Measurements from ENCODE around the gene GPR4. TPM values are rescaled to one million over a fixed set of nuclear protein-coding genes. Genes with fewer than 3 reads are reported as not detected.
A peak's percentile ranks its signal among the peaks of the same experiment; 100 is the strongest.

The GPR4 gene
- polyA plus RNA-seq, 1 of the 3 experiments (the other 2 are of a cell fraction) = 0.69 TPM

DNA sequence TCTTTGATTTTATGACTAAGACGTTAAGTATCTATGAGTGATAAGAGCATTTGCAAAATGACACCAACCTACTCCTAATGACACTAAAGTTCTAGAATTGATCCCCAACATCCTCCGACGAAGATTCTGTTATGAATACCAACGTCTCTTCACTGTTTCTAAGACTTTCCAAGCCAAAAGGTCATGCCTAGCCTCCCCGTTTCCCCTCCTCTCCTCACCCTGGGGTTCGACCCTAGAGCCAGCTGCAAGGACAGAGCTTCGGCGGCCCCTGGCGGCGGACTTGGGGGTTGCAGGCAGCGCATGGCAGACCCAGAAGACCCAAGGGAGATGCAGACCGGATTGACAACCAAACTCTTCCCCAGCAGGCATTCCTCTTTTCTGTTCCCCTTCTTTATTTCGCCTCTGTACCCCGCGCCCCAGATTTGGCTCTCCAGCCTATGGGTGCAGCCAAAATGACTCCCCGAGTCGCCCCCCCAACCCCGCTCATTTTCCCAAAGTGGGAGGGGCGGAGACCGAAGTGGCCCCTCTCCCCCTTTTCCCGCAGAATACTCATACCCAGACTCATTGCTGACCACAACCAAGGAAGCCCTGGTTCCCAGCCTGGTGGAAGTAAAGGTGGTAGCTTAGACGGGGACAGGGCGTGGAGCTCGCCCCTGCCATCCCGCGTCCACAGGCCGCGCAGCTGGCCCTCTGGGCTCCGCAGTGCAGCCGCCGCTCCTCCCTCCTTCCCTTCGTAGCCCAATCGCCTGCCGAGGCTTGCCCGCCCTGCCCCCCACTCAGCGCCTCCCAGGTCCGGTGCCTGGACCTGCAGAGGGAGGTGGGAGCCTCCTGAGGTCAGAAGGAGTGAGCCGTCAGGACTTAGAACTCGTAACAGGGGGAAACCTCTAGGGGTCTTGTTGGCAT is 41.3 kb upstream of the GPR4 start (continued):
- TF ChIP-seq, protein P1, sequence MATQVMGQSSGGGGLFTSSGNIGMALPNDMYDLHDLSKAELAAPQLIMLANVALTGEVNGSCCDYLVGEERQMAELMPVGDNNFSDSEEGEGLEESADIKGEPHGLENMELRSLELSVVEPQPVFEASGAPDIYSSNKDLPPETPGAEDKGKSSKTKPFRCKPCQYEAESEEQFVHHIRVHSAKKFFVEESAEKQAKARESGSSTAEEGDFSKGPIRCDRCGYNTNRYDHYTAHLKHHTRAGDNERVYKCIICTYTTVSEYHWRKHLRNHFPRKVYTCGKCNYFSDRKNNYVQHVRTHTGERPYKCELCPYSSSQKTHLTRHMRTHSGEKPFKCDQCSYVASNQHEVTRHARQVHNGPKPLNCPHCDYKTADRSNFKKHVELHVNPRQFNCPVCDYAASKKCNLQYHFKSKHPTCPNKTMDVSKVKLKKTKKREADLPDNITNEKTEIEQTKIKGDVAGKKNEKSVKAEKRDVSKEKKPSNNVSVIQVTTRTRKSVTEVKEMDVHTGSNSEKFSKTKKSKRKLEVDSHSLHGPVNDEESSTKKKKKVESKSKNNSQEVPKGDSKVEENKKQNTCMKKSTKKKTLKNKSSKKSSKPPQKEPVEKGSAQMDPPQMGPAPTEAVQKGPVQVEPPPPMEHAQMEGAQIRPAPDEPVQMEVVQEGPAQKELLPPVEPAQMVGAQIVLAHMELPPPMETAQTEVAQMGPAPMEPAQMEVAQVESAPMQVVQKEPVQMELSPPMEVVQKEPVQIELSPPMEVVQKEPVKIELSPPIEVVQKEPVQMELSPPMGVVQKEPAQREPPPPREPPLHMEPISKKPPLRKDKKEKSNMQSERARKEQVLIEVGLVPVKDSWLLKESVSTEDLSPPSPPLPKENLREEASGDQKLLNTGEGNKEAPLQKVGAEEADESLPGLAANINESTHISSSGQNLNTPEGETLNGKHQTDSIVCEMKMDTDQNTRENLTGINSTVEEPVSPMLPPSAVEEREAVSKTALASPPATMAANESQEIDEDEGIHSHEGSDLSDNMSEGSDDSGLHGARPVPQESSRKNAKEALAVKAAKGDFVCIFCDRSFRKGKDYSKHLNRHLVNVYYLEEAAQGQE (IDR thresholded peaks at IDR 0.05; ENCODE audit: low read depth, low read length) = 0 out of 2 replicates have a peak, but pooled peaks have one; percentile 51
- TF ChIP-seq YY1 (IDR thresholded peaks at IDR 0.05; ENCODE audit: low read depth) = no peak
- no peak for TF ChIP-seq FOXM1 (IDR thresholded peaks at IDR 0.05; ENCODE audit: low read depth)
- TF ChIP-seq, protein P2, sequence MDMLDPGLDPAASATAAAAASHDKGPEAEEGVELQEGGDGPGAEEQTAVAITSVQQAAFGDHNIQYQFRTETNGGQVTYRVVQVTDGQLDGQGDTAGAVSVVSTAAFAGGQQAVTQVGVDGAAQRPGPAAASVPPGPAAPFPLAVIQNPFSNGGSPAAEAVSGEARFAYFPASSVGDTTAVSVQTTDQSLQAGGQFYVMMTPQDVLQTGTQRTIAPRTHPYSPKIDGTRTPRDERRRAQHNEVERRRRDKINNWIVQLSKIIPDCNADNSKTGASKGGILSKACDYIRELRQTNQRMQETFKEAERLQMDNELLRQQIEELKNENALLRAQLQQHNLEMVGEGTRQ (IDR thresholded peaks at IDR 0.05; ENCODE audit: borderline replicate concordance, low read depth, low read length) = no peak
- 0 out of 2 replicates have a peak, but pooled peaks have one; percentile 15 for TF ChIP-seq RCOR1 (IDR thresholded peaks at IDR 0.05; ENCODE audit: low read length)
- no peak for TF ChIP-seq RFX5 (IDR thresholded peaks at IDR 0.05; ENCODE audit: low read length)
- no peak; the same call in 1 of the 2 replicates for TF ChIP-seq MXI1 (IDR thresholded peaks at IDR 0.05; ENCODE audit: low read depth, low read length)
- no peak for TF ChIP-seq GABPA (IDR thresholded peaks at IDR 0.05; ENCODE audit: low read depth)
- no peak for TF ChIP-seq ELF1 (IDR thresholded peaks at IDR 0.05)
- 0 out of 2 replicates have a peak, but pooled peaks have one; percentile 18 for TF ChIP-seq TAF1 (IDR thresholded peaks at IDR 0.05; ENCODE audit: borderline replicate concordance, low read depth, low read length)
- no peak for TF ChIP-seq MEF2A (IDR thresholded peaks at IDR 0.05; ENCODE audit: borderline replicate concordance, low read depth)
- TF ChIP-seq NFIC (IDR thresholded peaks at IDR 0.05; ENCODE audit: borderline replicate concordance) = no peak

DNA sequence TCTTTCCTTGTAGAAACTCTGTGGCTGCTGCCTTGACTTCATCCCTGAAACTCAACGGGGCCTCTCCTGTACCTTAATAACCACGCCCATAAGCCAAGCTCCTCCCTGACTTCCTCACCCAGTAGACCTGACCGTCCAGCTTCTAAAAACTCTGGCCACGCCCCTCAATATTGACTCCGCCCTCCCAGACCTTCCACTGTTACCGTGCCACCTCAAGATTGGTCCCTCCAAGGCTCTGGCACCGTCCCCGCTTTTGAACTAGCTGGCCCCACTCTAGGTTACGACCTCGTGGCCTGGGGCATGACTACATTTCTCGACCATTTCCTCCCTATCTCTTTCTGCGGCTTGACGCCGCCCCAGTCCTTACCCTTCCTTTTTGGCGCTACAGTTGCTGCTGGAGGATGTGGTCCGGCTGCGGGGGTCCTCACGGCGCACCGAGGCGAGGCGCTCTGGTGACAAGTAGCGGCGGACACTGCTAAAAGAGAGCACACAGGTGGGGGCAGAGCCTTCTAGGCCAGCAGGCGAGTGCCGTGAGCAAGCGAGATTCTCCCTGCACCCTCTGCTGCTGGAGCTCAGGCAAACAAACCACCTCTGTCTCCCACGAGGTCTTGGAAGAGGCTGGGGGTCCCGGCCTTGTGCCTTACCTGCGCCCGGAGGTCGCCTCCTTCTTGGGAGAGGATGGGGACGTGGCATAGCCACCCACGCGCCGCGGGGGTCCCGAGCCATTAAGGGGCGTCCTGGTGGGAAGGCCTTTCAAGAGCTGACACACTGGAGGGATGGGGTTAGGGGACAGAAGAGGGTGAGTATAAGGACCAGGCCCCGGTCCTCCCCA is 39.5 kb upstream of the GPR4 start:
- POLR2A ChIA-PET = no interaction called here
- Histone ChIP-seq H3K79me2 (ENCODE audit: insufficient read depth) (no peaks in the 10 kb centered on the region), H3K27ac (ENCODE audit: low read depth in 2 of 2, low read length in 1 of 2) (no peak overlapping the region), H3K27me3 (ENCODE audit: insufficient read depth) (no peaks in the 10 kb centered on the region), H3K9me3 (no peaks in the 10 kb centered on the region), H2AFZ (ENCODE audit: low read depth) (no peak overlapping the region), H3K4me2 (no peak overlapping the region), H3F3A (replicated peaks; ENCODE audit: insufficient read depth) (peaks cover 15% of the 10 kb centered on the region), H3K9ac (no peak overlapping the region), H3K4me1 (ENCODE audit: control insufficient read depth in 1 of 2, insufficient read depth in 2 of 2, low read depth in 1 of 2, low read length in 1 of 2) (peaks cover 6 to 17% of the 10 kb centered on the region in 2 experiments; a peak in 1 of 4 replicates), H3K9me2 (no peaks in the 10 kb centered on the region), H3K4me3 (ENCODE audit: low read depth in 2 of 2, low read length in 1 of 2) (no peak overlapping the region), H4K20me1 (ENCODE audit: insufficient read depth) (no peaks in the 10 kb centered on the region), H3K36me3 (replicated peaks in 1 of 2; ENCODE audit: control insufficient read depth in 1 of 2, insufficient read depth in 2 of 2, low read length in 1 of 2) (no peaks in the 10 kb centered on the region)
- DNase-seq = no peak
- WGBS (ENCODE audit: low lambda C conversion rate) = 65% methylated on average over 38 of the region's 40 CpGs
- CTCF ChIA-PET = interaction anchor here (1.3 to 5.4 kb wide), 8 partner anchors 9 to 51 kb away, joined by 3 to 53 read pairs (median 6); partner anchors contain the start of gene QPCTL
- TF ChIP-seq EP300 (IDR thresholded peaks at IDR 0.05; ENCODE audit: borderline replicate concordance in 1 of 2, low read depth in 1 of 2, low read length in 1 of 2) (no peak), MEF2A (IDR thresholded peaks at IDR 0.05; ENCODE audit: borderline replicate concordance, low read depth) (no peak), RAD21 (IDR thresholded peaks at IDR 0.05; ENCODE audit: low read length) (no peak), EZH2phosphoT487 (IDR thresholded peaks at IDR 0.05; ENCODE audit: borderline replicate concordance, low read depth) (no peak), TCF12 (IDR thresholded peaks at IDR 0.05) (no peak)
- TF ChIP-seq, protein P1 (IDR thresholded peaks at IDR 0.05; ENCODE audit: low read depth, low read length) = no peak
- TF ChIP-seq, protein P3, sequence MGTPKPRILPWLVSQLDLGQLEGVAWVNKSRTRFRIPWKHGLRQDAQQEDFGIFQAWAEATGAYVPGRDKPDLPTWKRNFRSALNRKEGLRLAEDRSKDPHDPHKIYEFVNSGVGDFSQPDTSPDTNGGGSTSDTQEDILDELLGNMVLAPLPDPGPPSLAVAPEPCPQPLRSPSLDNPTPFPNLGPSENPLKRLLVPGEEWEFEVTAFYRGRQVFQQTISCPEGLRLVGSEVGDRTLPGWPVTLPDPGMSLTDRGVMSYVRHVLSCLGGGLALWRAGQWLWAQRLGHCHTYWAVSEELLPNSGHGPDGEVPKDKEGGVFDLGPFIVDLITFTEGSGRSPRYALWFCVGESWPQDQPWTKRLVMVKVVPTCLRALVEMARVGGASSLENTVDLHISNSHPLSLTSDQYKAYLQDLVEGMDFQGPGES (IDR thresholded peaks at IDR 0.05; ENCODE audit: low read depth, low read length) = no peak
- TF ChIP-seq, protein P4, sequence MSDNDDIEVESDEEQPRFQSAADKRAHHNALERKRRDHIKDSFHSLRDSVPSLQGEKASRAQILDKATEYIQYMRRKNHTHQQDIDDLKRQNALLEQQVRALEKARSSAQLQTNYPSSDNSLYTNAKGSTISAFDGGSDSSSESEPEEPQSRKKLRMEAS (IDR thresholded peaks at IDR 0.05; ENCODE audit: low read depth) = no peak
